WTC11 (cell line): ENCODE measurements around the gene MIXL1.

Experiments used
- ATF2 ChIP-seq: sonication (generic); formaldehyde crosslinking; IDR thresholded peaks from 2 replicates; pipeline ENCODE4 v1.8.1; 2022; ENCODE audit warnings: low read depth, missing genetic modification reagents, borderline replicate concordance
- ELF4 ChIP-seq: sonication (generic); formaldehyde crosslinking; IDR thresholded peaks from 2 replicates; pipeline ENCODE4 v1.8.1; 2022; ENCODE audit warnings: low read depth, mild to moderate bottlenecking, moderate library complexity, missing genetic modification reagents
- FOXJ3 ChIP-seq: sonication (generic); formaldehyde crosslinking; IDR thresholded peaks from 2 replicates; pipeline ENCODE4 v1.9.0; 2021; ENCODE audit warnings: missing genetic modification reagents, mild to moderate bottlenecking, borderline replicate concordance
- IRF2 ChIP-seq: sonication (generic); formaldehyde crosslinking; IDR thresholded peaks from 2 replicates; pipeline ENCODE4 v1.8.0; 2022; ENCODE audit warnings: low read depth, missing genetic modification reagents, borderline replicate concordance
- NFYB ChIP-seq: sonication (generic); formaldehyde crosslinking; conservative IDR thresholded peaks from 2 replicates; pipeline ENCODE4 v1.8.0; 2022; ENCODE audit warnings: low read depth, missing genetic modification reagents
- SP1 ChIP-seq: sonication (generic); formaldehyde crosslinking; conservative IDR thresholded peaks from 2 replicates; pipeline ENCODE4 v1.8.1; 2022; ENCODE audit warnings: missing genetic modification reagents
- ZBTB21 ChIP-seq: sonication (generic); formaldehyde crosslinking; IDR thresholded peaks from 2 replicates; pipeline ENCODE4 v1.8.1; 2023; ENCODE audit warnings: mild to moderate bottlenecking, missing genetic modification reagents, borderline replicate concordance
- ZNF138 ChIP-seq: sonication (generic); formaldehyde crosslinking; conservative IDR thresholded peaks from 2 replicates; pipeline ENCODE4 v1.8.1; 2022; ENCODE audit warnings: mild to moderate bottlenecking, moderate library complexity, missing genetic modification reagents
- ZNF416 ChIP-seq: fragments of 250-450 bp; sonication (Bioruptor Pico); IDR thresholded peaks from 2 replicates; pipeline ENCODE4 v1.9.0; 2021; ENCODE audit warnings: mild to moderate bottlenecking, inconsistent platforms
- ZNF425 ChIP-seq: fragments of 250-450 bp; sonication (Bioruptor Pico); conservative IDR thresholded peaks from 2 replicates; pipeline ENCODE4 v1.9.0; 2021; ENCODE audit warnings: mild to moderate bottlenecking
- TF ChIP-seq, protein P1 (sequence below): fragments of 200-600 bp; IDR thresholded peaks from 2 replicates; pipeline ENCODE4 v1.8.0; 2022; ENCODE audit warnings: antibody characterized with exemption
- TF ChIP-seq, protein P2 (sequence below): sonication (generic); formaldehyde crosslinking; IDR thresholded peaks from 2 replicates; pipeline ENCODE4 v1.8.0; 2022; ENCODE audit warnings: mild to moderate bottlenecking, missing genetic modification reagents
- TF ChIP-seq, protein P3 (sequence below): sonication (generic); formaldehyde crosslinking; IDR thresholded peaks from 2 replicates; pipeline ENCODE4 v1.8.0; 2022; ENCODE audit warnings: missing genetic modification reagents
- TF ChIP-seq, protein P4 (sequence below): sonication (generic); formaldehyde crosslinking; IDR thresholded peaks from 2 replicates; pipeline ENCODE4 v1.8.0; 2023; ENCODE audit warnings: missing genetic modification reagents, mild to moderate bottlenecking, borderline replicate concordance

- TF ChIP-seq, protein P1, sequence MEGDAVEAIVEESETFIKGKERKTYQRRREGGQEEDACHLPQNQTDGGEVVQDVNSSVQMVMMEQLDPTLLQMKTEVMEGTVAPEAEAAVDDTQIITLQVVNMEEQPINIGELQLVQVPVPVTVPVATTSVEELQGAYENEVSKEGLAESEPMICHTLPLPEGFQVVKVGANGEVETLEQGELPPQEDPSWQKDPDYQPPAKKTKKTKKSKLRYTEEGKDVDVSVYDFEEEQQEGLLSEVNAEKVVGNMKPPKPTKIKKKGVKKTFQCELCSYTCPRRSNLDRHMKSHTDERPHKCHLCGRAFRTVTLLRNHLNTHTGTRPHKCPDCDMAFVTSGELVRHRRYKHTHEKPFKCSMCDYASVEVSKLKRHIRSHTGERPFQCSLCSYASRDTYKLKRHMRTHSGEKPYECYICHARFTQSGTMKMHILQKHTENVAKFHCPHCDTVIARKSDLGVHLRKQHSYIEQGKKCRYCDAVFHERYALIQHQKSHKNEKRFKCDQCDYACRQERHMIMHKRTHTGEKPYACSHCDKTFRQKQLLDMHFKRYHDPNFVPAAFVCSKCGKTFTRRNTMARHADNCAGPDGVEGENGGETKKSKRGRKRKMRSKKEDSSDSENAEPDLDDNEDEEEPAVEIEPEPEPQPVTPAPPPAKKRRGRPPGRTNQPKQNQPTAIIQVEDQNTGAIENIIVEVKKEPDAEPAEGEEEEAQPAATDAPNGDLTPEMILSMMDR: no peak
- TF ChIP-seq, protein P2, sequence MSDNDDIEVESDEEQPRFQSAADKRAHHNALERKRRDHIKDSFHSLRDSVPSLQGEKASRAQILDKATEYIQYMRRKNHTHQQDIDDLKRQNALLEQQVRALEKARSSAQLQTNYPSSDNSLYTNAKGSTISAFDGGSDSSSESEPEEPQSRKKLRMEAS (CRISPR knock-in tag): no peak
- TF ChIP-seq, protein P3, sequence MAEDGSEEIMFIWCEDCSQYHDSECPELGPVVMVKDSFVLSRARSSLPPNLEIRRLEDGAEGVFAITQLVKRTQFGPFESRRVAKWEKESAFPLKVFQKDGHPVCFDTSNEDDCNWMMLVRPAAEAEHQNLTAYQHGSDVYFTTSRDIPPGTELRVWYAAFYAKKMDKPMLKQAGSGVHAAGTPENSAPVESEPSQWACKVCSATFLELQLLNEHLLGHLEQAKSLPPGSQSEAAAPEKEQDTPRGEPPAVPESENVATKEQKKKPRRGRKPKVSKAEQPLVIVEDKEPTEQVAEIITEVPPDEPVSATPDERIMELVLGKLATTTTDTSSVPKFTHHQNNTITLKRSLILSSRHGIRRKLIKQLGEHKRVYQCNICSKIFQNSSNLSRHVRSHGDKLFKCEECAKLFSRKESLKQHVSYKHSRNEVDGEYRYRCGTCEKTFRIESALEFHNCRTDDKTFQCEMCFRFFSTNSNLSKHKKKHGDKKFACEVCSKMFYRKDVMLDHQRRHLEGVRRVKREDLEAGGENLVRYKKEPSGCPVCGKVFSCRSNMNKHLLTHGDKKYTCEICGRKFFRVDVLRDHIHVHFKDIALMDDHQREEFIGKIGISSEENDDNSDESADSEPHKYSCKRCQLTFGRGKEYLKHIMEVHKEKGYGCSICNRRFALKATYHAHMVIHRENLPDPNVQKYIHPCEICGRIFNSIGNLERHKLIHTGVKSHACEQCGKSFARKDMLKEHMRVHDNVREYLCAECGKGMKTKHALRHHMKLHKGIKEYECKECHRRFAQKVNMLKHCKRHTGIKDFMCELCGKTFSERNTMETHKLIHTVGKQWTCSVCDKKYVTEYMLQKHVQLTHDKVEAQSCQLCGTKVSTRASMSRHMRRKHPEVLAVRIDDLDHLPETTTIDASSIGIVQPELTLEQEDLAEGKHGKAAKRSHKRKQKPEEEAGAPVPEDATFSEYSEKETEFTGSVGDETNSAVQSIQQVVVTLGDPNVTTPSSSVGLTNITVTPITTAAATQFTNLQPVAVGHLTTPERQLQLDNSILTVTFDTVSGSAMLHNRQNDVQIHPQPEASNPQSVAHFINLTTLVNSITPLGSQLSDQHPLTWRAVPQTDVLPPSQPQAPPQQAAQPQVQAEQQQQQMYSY (CRISPR knock-in tag): no peak
- TF ChIP-seq FOXJ3 (CRISPR knock-in tag) (no peak), ZNF138 (no peak), ZNF416 (CRISPR knock-in tag) (no peak), SP1 (CRISPR knock-in tag) (no peak), NFYB (no peak), ATF2 (CRISPR knock-in tag) (no peak), ELF4 (no peak), ZNF425 (CRISPR knock-in tag) (no peak), ZBTB21 (CRISPR knock-in tag) (no peak), IRF2 (no peak)
- TF ChIP-seq, protein P4, sequence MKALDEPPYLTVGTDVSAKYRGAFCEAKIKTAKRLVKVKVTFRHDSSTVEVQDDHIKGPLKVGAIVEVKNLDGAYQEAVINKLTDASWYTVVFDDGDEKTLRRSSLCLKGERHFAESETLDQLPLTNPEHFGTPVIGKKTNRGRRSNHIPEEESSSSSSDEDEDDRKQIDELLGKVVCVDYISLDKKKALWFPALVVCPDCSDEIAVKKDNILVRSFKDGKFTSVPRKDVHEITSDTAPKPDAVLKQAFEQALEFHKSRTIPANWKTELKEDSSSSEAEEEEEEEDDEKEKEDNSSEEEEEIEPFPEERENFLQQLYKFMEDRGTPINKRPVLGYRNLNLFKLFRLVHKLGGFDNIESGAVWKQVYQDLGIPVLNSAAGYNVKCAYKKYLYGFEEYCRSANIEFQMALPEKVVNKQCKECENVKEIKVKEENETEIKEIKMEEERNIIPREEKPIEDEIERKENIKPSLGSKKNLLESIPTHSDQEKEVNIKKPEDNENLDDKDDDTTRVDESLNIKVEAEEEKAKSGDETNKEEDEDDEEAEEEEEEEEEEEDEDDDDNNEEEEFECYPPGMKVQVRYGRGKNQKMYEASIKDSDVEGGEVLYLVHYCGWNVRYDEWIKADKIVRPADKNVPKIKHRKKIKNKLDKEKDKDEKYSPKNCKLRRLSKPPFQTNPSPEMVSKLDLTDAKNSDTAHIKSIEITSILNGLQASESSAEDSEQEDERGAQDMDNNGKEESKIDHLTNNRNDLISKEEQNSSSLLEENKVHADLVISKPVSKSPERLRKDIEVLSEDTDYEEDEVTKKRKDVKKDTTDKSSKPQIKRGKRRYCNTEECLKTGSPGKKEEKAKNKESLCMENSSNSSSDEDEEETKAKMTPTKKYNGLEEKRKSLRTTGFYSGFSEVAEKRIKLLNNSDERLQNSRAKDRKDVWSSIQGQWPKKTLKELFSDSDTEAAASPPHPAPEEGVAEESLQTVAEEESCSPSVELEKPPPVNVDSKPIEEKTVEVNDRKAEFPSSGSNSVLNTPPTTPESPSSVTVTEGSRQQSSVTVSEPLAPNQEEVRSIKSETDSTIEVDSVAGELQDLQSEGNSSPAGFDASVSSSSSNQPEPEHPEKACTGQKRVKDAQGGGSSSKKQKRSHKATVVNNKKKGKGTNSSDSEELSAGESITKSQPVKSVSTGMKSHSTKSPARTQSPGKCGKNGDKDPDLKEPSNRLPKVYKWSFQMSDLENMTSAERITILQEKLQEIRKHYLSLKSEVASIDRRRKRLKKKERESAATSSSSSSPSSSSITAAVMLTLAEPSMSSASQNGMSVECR: no peak
These were observed 6.2 kb upstream of the MIXL1 start for GRCh38 chr1:226217273-226217672.
